Panc1 (cell line): ENCODE data around the gene EDN3.

ENCODE experiments used
- POLR2AphosphoS5 ChIP-seq: IDR thresholded peaks from 2 replicates; pipeline ENCODE4 v1.6.1; 2012; ENCODE audit warnings: mild to moderate bottlenecking, low read depth, low read length, moderate library complexity
- TF ChIP-seq, protein P1 (sequence below): fragments of 450-650 bp; IDR thresholded peaks from 2 replicates; pipeline ENCODE4 v1.5.1; 2017; ENCODE audit warnings: mild to moderate bottlenecking

GRCh38 chr20:59360934-59361333 is 60.5 kb downstream of the EDN3 start:
- TF ChIP-seq, protein P1, sequence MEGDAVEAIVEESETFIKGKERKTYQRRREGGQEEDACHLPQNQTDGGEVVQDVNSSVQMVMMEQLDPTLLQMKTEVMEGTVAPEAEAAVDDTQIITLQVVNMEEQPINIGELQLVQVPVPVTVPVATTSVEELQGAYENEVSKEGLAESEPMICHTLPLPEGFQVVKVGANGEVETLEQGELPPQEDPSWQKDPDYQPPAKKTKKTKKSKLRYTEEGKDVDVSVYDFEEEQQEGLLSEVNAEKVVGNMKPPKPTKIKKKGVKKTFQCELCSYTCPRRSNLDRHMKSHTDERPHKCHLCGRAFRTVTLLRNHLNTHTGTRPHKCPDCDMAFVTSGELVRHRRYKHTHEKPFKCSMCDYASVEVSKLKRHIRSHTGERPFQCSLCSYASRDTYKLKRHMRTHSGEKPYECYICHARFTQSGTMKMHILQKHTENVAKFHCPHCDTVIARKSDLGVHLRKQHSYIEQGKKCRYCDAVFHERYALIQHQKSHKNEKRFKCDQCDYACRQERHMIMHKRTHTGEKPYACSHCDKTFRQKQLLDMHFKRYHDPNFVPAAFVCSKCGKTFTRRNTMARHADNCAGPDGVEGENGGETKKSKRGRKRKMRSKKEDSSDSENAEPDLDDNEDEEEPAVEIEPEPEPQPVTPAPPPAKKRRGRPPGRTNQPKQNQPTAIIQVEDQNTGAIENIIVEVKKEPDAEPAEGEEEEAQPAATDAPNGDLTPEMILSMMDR, result no peak
- no peak for TF ChIP-seq POLR2AphosphoS5
